22Rv1 (cell line): ENCODE data around the gene SDK1.

Experiments used
- CTCF ChIP-seq: fragments of 450-650 bp; IDR thresholded peaks from 2 replicates; pipeline ENCODE4 v1.5.1; 2017; ENCODE audit warnings: mild to moderate bottlenecking
- ZFX ChIP-seq: fragments of 450-650 bp; IDR thresholded peaks from 2 replicates; pipeline ENCODE4 v1.6.1; 2017; ENCODE audit warnings: antibody characterized with exemption, borderline replicate concordance

DNA sequence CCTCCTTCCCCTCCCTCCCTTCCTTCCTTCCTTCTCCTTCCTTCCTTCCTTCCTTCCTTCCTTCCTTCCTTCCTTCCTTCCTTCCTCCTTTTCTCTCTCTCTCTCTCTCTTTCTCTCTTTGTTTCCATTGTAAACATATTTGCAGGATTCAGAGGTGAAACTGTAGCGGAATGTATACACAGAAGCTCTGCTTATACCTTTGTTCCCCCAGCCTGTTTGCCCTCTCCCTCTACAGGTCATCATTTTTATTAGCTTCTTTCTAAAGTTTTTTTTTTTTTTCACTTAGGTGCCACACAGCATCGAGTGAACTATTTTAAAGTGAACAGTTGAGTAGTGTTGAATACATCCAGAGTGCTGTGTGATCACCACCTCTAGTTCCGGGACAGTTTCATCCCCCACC is 20.7 kb downstream of the SDK1 start:
- TF ChIP-seq CTCF (no peak), ZFX (no peak)
